Tibial artery (tissue), 4 donors: ENCODE data around the gene LHX1.

ENCODE experiments used
- DNase-seq, 2 donors: peaks; one replicate each; pipeline ENCODE4 v3.0.0-alpha.2; 2019
- H3K27ac ChIP-seq, 2 donors: fragments of 200-600 bp; sonication (generic) in 1 of 2; 1 replicate in 1 of 2; 2 replicates in 1 of 2; pipeline ENCODE4 v1.5.1; 2018 to 2019; ENCODE audit warnings: mild to moderate bottlenecking in 1 of 2
- H3K27me3 ChIP-seq, 2 donors: fragments of 200-600 bp; sonication (generic) in 1 of 2; one replicate each; pipeline versions ENCODE4 v1.5.1 to v1.6.0; 2016 to 2019
- H3K36me3 ChIP-seq, 3 donors: fragments of 200-600 bp; sonication (generic) in 2 of 3; one replicate each; pipeline ENCODE4 v1.5.1; 2016 to 2019; ENCODE audit warnings: mild to moderate bottlenecking in 2 of 3
- H3K4me1 ChIP-seq, 4 donors: fragments of 200-600 bp; sonication (generic) in 2 of 4; 1 replicate in 3 of 4; 2 replicates in 1 of 4; pipeline ENCODE4 v1.5.1; 2016 to 2019
- H3K4me3 ChIP-seq, 2 donors: fragments of 200-600 bp; sonication (generic) in 1 of 2; 1 replicate in 1 of 2; 2 replicates in 1 of 2; pipeline ENCODE4 v1.5.1; 2018 to 2019; ENCODE audit warnings: mild to moderate bottlenecking in 2 of 2
- H3K9me3 ChIP-seq, 3 donors: fragments of 200-600 bp; sonication (generic) in 1 of 3; one replicate each; pipeline ENCODE4 v1.5.1; 2016 to 2019
- intact Hi-C: fragments of 100-400 bp; cut with DNase I; formaldehyde crosslinking; loops from one replicate; pipeline ENCODE4 v1.15.0; 2023; ENCODE audit warnings: low total_unique reads
- TF ChIP-seq, protein P1 (sequence below), 2 experiments: fragments of 200-600 bp in 1 of 2; fragments of 450-650 bp in 1 of 2; IDR thresholded peaks; one replicate each; pipeline ENCODE4 v1.5.1; 2017 to 2019; ENCODE audit warnings: antibody characterized with exemption in 2 of 2, mild to moderate bottlenecking in 1 of 2, moderate library complexity in 1 of 2

LHX1 gene

DNA sequence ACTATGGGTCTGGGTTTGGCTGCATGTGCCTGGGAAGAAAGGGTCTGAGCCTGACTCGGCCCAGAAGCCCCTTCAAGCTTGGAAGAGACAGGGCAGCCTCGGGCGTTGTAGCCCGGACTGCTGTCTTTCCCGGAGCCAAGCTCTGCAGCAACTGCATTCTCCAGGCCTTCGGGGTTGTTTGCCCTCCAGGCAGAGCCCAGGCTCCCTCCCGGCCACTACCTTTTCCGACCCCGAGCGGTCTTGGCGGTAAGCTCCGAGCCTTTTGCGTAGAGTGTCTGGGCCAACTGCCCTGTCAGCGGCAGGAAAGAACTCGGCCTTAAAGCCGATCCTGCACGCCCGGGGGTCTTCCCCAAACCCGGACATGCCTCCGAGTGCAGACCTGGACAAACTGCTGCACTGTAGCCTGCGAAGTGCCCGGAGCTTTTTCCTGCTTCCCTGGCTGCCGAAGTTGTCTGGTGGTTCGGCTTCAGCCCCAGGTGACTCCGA is 1.3 kb downstream of the LHX1 start:
- intact Hi-C loops: no loop called here
- Histone ChIP-seq H3K9me3 (no peaks in the 10 kb centered on the region), H3K27me3 (peaks cover 41 to 100% of the 10 kb centered on the region in 2 donors), H3K4me3 (no peak overlapping the region), H3K27ac (no peak overlapping the region), H3K36me3 (no peaks in the 10 kb centered on the region), H3K4me1 (peaks cover 4 to 80% (median 67%) of the 10 kb centered on the region in 4 donors)
- DNase-seq: no peak
- TF ChIP-seq, protein P1, sequence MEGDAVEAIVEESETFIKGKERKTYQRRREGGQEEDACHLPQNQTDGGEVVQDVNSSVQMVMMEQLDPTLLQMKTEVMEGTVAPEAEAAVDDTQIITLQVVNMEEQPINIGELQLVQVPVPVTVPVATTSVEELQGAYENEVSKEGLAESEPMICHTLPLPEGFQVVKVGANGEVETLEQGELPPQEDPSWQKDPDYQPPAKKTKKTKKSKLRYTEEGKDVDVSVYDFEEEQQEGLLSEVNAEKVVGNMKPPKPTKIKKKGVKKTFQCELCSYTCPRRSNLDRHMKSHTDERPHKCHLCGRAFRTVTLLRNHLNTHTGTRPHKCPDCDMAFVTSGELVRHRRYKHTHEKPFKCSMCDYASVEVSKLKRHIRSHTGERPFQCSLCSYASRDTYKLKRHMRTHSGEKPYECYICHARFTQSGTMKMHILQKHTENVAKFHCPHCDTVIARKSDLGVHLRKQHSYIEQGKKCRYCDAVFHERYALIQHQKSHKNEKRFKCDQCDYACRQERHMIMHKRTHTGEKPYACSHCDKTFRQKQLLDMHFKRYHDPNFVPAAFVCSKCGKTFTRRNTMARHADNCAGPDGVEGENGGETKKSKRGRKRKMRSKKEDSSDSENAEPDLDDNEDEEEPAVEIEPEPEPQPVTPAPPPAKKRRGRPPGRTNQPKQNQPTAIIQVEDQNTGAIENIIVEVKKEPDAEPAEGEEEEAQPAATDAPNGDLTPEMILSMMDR (IDR thresholded peaks at IDR 0.05): no peak

DNA sequence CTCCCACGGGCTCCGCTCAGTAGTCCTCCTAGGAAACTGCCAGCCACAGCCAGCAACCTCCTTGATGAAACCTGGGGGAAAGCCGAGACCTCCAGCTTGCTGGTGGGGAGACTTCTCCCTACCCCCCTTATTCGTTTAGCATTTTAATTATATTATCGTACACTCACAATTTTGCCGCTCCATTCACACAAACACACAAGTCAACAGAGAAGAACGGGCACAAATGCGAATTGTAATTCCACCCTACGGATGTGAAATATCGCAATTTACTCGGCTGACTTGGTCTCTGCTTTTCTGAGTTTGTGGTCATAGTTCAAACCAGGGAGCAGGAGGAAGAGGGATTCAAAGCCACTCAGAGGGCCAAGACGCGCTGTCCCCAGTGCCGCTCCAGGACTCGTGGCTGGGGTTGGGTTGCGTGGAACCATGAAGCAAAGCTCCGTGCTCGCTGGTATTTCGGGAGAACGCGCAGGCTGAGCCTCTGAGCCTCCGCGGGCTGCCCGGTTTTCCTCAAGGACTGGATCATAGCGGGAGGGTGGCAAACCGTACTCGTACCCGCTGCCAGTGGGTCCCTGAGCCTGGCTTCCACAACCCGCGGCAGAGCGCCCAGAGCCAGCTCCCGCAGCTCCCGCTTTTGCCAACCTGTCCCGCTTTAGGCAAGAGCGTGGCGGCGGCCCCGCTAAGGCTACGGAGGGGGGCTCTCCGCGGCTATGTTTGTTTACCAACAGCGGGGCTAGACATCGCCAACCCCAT is 2.0 kb downstream of the LHX1 start:
- no peaks in the 10 kb centered on the region for H3K9me3 ChIP-seq
- TF ChIP-seq, protein P1 (IDR thresholded peaks at IDR 0.05): no peak
- no peaks in the 10 kb centered on the region for H3K36me3 ChIP-seq
- no peak overlapping the region for H3K4me3 ChIP-seq
- DNase-seq: no peak
- intact Hi-C loops: no loop called here
- no peak overlapping the region for H3K27ac ChIP-seq
- H3K27me3 ChIP-seq: peaks cover 34 to 100% of the 10 kb centered on the region in 2 donors
- peaks cover 4 to 74% (median 61%) of the 10 kb centered on the region in 4 donors for H3K4me1 ChIP-seq

DNA sequence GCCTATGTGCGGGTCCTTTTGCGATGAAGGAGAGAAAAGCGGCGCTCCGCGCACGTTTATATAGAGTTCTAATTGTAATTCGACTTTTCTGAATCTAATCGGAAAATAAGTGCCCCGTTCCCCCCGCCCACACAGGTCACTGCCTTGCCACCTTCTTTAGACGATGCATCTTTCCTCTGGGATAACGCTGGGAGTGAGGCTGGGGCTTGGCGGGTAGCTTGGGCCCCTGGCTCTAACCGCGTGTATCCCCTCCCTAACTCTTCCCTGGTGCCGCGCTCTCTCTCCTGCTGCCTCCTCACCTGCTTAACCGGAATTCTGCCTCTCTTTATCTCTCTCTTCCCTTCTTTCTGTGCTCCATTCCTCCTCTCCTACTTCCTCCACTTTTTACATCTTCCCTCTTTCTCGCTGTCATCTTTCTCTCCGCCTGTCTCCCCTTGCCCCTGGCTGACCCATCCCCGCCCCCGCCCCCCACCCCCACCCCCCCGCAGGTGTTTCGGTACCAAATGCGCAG is 2.6 kb downstream of the LHX1 start:
- no peaks in the 10 kb centered on the region for H3K9me3 ChIP-seq
- no peak overlapping the region for H3K27ac ChIP-seq
- peaks cover under 1 to 68% (median 54%) of the 10 kb centered on the region in 4 donors for H3K4me1 ChIP-seq
- peaks cover 31 to 100% of the 10 kb centered on the region in 2 donors for H3K27me3 ChIP-seq
- intact Hi-C loops: loop anchor here (10.0 kb wide), 1 partner anchor 345 kb away; the partner anchor contains the start of gene DHRS11
- no peak for DNase-seq
- TF ChIP-seq, protein P1 (IDR thresholded peaks at IDR 0.05): no peak
- H3K36me3 ChIP-seq: no peaks in the 10 kb centered on the region
- no peak overlapping the region for H3K4me3 ChIP-seq

DNA sequence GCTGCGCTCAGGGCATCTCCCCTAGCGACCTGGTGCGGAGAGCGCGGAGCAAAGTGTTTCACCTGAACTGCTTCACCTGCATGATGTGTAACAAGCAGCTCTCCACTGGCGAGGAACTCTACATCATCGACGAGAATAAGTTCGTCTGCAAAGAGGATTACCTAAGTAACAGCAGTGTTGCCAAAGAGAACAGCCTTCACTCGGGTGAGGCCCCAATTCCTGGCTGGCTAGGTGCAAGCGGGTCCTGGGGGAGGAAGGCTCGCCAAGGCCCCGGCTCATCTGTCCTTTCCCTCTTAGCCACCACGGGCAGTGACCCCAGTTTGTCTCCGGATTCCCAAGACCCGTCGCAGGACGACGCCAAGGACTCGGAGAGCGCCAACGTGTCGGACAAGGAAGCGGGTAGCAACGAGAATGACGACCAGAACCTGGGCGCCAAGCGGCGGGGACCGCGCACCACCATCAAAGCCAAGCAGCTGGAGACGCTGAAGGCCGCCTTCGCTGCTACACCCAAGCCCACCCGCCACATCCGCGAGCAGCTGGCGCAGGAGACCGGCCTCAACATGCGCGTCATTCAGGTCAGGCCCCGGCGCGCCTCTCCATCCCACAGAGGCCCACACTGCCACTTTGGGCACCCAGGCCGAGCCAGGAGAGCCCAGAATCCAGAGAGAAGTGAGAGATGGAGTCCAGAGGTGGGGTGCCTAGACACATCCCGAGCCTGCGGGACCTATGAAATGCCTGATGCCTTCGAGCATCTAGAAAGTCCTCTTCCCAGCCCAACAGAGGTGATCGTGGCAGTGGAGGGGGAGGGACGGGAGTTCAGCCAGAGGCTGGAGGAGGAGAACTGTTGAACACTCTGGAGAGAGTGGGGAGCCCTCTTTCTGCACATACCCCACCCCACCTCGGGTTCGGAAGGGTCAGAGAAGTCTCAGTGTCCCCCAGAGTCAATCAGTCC is 3.3 kb downstream of the LHX1 start:
- H3K4me3 ChIP-seq: no peak overlapping the region
- no peak overlapping the region for H3K27ac ChIP-seq
- H3K36me3 ChIP-seq: no peaks in the 10 kb centered on the region
- TF ChIP-seq, protein P1 (IDR thresholded peaks at IDR 0.05): no peak
- DNase-seq: no peak
- intact Hi-C loops: loop anchor here (10.0 kb wide), 1 partner anchor 346 kb away; the partner anchor contains the start of gene DHRS11
- peaks cover 24 to 100% of the 10 kb centered on the region in 2 donors for H3K27me3 ChIP-seq
- H3K4me1 ChIP-seq: peaks cover 0 to 60% (median 47%) of the 10 kb centered on the region in 4 donors
- no peaks in the 10 kb centered on the region for H3K9me3 ChIP-seq

DNA sequence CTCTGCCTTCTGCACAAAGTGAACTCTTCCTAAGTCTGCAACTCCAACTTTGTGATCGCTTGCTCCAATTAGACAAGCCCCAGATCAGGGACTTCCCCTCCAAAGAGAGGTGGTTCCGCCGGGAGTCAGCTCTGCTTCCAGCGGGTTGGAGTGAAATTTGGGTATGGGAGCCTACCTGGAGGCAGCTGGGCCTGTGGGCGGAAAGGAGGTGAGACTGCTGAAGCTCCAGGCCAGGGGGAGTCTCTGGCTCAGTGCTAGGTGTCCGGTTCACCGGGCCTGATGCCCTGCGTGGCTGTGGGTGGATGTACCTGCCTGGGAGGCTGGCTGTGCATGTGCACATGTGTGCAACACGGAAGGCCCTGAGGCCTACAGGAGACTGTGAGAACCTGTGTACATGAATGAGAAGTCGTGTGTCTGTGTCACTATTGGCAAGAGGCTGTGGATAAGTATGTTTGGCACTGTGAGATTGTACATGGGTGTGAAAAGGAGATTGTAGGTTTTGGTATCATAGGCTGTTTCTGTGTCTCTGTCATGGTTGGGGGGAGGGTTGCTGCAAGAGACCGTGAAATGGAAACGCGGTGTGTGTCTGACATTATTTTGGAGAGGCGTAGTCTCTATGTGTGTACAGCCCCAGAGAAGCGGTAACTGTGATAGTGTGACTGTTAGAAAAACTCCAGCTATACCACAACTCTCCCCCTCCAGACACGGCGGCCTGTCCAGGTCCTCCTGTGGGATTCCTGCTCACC is 4.2 kb downstream of the LHX1 start:
- Histone ChIP-seq H3K4me3 (no peak overlapping the region), H3K36me3 (no peaks in the 10 kb centered on the region), H3K9me3 (no peaks in the 10 kb centered on the region), H3K27ac (no peak overlapping the region), H3K4me1 (peaks cover 0 to 52% (median 39%) of the 10 kb centered on the region in 4 donors), H3K27me3 (peaks cover 16 to 100% of the 10 kb centered on the region in 2 donors)
- intact Hi-C loops: loop anchor here (10.0 kb wide), 1 partner anchor 347 kb away; the partner anchor contains the start of gene DHRS11
- TF ChIP-seq, protein P1 (IDR thresholded peaks at IDR 0.05): no peak
- DNase-seq: no peak
